HFFc6 (cell line): Measurements from ENCODE around the gene P2RX4. TPM values are rescaled to one million over a fixed set of nuclear protein-coding genes. Genes with fewer than 3 reads are reported as not detected.
"Not testable (repeated sequence)": the region's sequence is repeated elsewhere in the genome, so short reads cannot be mapped to it uniquely, and the experiment has no call there.

ENCODE experiments used
- DNase-seq: peaks from one replicate; pipeline ENCODE4 v3.0.0-alpha.2; 2018
- H3K27ac Mint-ChIP-seq: 2 replicates; pipeline ENCODE4 v1.8.0; 2020; ENCODE audit warnings: mild to moderate bottlenecking, mixed read lengths
- H3K27me3 Mint-ChIP-seq: 2 replicates; pipeline ENCODE4 v1.8.0; 2021; ENCODE audit warnings: mild to moderate bottlenecking, moderate library complexity, mixed read lengths; ENCODE audit not compliant: insufficient read depth
- H3K36me3 Mint-ChIP-seq: 2 replicates; pipeline ENCODE4 v1.8.0; 2021; ENCODE audit warnings: low read depth, mixed read lengths
- H3K4me1 Mint-ChIP-seq: 2 replicates; pipeline ENCODE4 v1.8.0; 2020; ENCODE audit warnings: low read depth, mixed read lengths
- H3K4me3 Mint-ChIP-seq: 2 replicates; pipeline ENCODE4 v1.8.0; 2020; ENCODE audit warnings: mild to moderate bottlenecking, moderate library complexity, mixed read lengths
- H3K9me3 Mint-ChIP-seq: 2 replicates; pipeline ENCODE4 v1.8.0; 2020; ENCODE audit warnings: mild to moderate bottlenecking, mixed read lengths
- CTCF ChIP-seq: fragments of 200-600 bp; sonication (generic); IDR thresholded peaks from 2 replicates; pipeline ENCODE4 v1.5.0; 2021; ENCODE audit warnings: antibody characterized with exemption, mild to moderate bottlenecking
- total RNA-seq, 6 experiments: library from RNA; stranded (reverse); fragmentation: NEBNext Ultra II Directional; extraction: Animal tissue kit (Norgen Biotek cat#: 25700); gene quantifications; 2 replicates in 1 of 6; 3 replicates in 5 of 6; pipeline ENCODE4 v1.2.3, GENCODE V29; 2021

Gene P2RX4
- total RNA-seq, 6 experiments from 2014 or later = 7.7 to 13.0 (median 9.6) TPM

GRCh38 chr12:121252712-121253345 is 42.9 kb downstream of the P2RX4 start:
- H3K4me3 Mint-ChIP-seq = no peak overlapping the region
- no peaks in the 10 kb centered on the region for H3K9me3 Mint-ChIP-seq
- no peak overlapping the region for H3K27ac Mint-ChIP-seq
- H3K4me1 Mint-ChIP-seq = no peaks in the 10 kb centered on the region
- TF ChIP-seq CTCF = no peak
- H3K27me3 Mint-ChIP-seq = no peaks in the 10 kb centered on the region
- peaks cover 37% of the 10 kb centered on the region for H3K36me3 Mint-ChIP-seq
- DNase-seq = no peak

GRCh38 chr12:121253638-121254335 is 43.9 kb downstream of the P2RX4 start:
- H3K27ac Mint-ChIP-seq = no peak overlapping the region
- no peaks in the 10 kb centered on the region for H3K27me3 Mint-ChIP-seq
- H3K36me3 Mint-ChIP-seq = peaks cover 37% of the 10 kb centered on the region
- H3K4me1 Mint-ChIP-seq = no peaks in the 10 kb centered on the region
- H3K9me3 Mint-ChIP-seq = no peaks in the 10 kb centered on the region
- TF ChIP-seq CTCF = no peak
- no peak for DNase-seq
- no peak overlapping the region for H3K4me3 Mint-ChIP-seq

- no peaks in the 10 kb centered on the region for H3K4me1 Mint-ChIP-seq
- H3K36me3 Mint-ChIP-seq = peaks cover 40% of the 10 kb centered on the region
- H3K4me3 Mint-ChIP-seq = no peak overlapping the region
- no peaks in the 10 kb centered on the region for H3K27me3 Mint-ChIP-seq
- H3K9me3 Mint-ChIP-seq = no peaks in the 10 kb centered on the region
- no peak for TF ChIP-seq CTCF
- H3K27ac Mint-ChIP-seq = no peak overlapping the region
- no peak for DNase-seq
Measured at GRCh38 chr12:121255433-121255832, 45.5 kb downstream of the P2RX4 start.

- not testable (repeated sequence) for H3K4me3 Mint-ChIP-seq, H3K4me1 Mint-ChIP-seq, H3K27me3 Mint-ChIP-seq, H3K9me3 Mint-ChIP-seq, H3K27ac Mint-ChIP-seq, DNase-seq
- H3K36me3 Mint-ChIP-seq = peaks cover 43% of the 10 kb centered on the region
Measured at GRCh38 chr12:121257704-121258449, 47.9 kb downstream of the P2RX4 start.

GRCh38 chr12:121259074-121259473 is 49.1 kb downstream of the P2RX4 start:
- peaks cover 36% of the 10 kb centered on the region for H3K36me3 Mint-ChIP-seq
- no peak for TF ChIP-seq CTCF

GRCh38 chr12:121260091-121260490 is 50.2 kb downstream of the P2RX4 start:
- Mint-ChIP-seq H3K27me3 (no peaks in the 10 kb centered on the region), H3K4me1 (no peaks in the 10 kb centered on the region), H3K36me3 (peaks cover 27% of the 10 kb centered on the region), H3K27ac (no peak overlapping the region; the same call in 1 of the 2 replicates), H3K4me3 (no peak overlapping the region), H3K9me3 (no peaks in the 10 kb centered on the region)
- no peak for TF ChIP-seq CTCF
- DNase-seq = no peak

More at GRCh38 chr12:121259074-121259473, 49.1 kb downstream of the P2RX4 start:
- Mint-ChIP-seq H3K27ac (no peak overlapping the region), H3K4me3 (no peak overlapping the region), H3K9me3 (no peaks in the 10 kb centered on the region), H3K4me1 (no peaks in the 10 kb centered on the region), H3K27me3 (no peaks in the 10 kb centered on the region)
- DNase-seq = no peak
